ENCODE data around the gene ATXN7L1. TPM values are rescaled to one million over a fixed set of nuclear protein-coding genes. Genes with fewer than 3 reads are reported as not detected.

Gene ATXN7L1
- total RNA-seq, 3 donors from 2014 or later = 19.7 to 29.5 (median 26.0) TPM

- Histone ChIP-seq H3K36me3 (ENCODE audit: low read depth) (no peaks in the 10 kb centered on the region), H3K4me1 (ENCODE audit: low read depth) (no peaks in the 10 kb centered on the region), H3K4me3 (no peak overlapping the region), H3K9me3 (no peaks in the 10 kb centered on the region)
- DNase-seq = no peak
- no peak for TF ChIP-seq CTCF (IDR thresholded peaks at IDR 0.05)
- intact Hi-C loops (cut with DNase I, micrococcal nuclease) = no loop called here
- no peak for ATAC-seq
Measured at GRCh38 chr7:105748701-105749100, 127.7 kb downstream of the ATXN7L1 start.

- no peaks in the 10 kb centered on the region for H3K36me3 ChIP-seq (ENCODE audit: low read depth)
- no peaks in the 10 kb centered on the region for H3K4me1 ChIP-seq (ENCODE audit: low read depth)
- DNase-seq (no peak), ATAC-seq (peak; percentile 23)
- intact Hi-C loops (cut with DNase I, micrococcal nuclease) = no loop called here
- no peak overlapping the region for H3K4me3 ChIP-seq
- no peak for TF ChIP-seq CTCF (IDR thresholded peaks at IDR 0.05)
- H3K9me3 ChIP-seq = no peaks in the 10 kb centered on the region
Measured at GRCh38 chr7:105745681-105746330, 130.6 kb downstream of the ATXN7L1 start.

GRCh38 chr7:105744258-105744657, 132.1 kb downstream of the ATXN7L1 start:
- Histone ChIP-seq H3K4me1 (ENCODE audit: low read depth) (no peaks in the 10 kb centered on the region), H3K4me3 (no peak overlapping the region), H3K36me3 (ENCODE audit: low read depth) (no peaks in the 10 kb centered on the region), H3K9me3 (no peaks in the 10 kb centered on the region)
- TF ChIP-seq CTCF (IDR thresholded peaks at IDR 0.05) = no peak
- no peak for ATAC-seq
- intact Hi-C loops (cut with DNase I, micrococcal nuclease) = no loop called here
- no peak for DNase-seq

- Histone ChIP-seq H3K4me1 (ENCODE audit: low read depth) (no peaks in the 10 kb centered on the region), H3K4me3 (no peak overlapping the region), H3K9me3 (no peaks in the 10 kb centered on the region), H3K36me3 (ENCODE audit: low read depth) (no peaks in the 10 kb centered on the region)
- intact Hi-C loops (cut with DNase I, micrococcal nuclease) = no loop called here
- DNase-seq (no peak), ATAC-seq (no peak)
- no peak for TF ChIP-seq CTCF (IDR thresholded peaks at IDR 0.05)
Measured at GRCh38 chr7:105743351-105744090, 132.9 kb downstream of the ATXN7L1 start.

GRCh38 chr7:105742787-105743186, 133.6 kb downstream of the ATXN7L1 start:
- Histone ChIP-seq H3K36me3 (ENCODE audit: low read depth) (no peaks in the 10 kb centered on the region), H3K9me3 (no peaks in the 10 kb centered on the region), H3K4me3 (no peak overlapping the region), H3K4me1 (ENCODE audit: low read depth) (no peaks in the 10 kb centered on the region)
- no peak for TF ChIP-seq CTCF (IDR thresholded peaks at IDR 0.05)
- intact Hi-C loops (cut with DNase I, micrococcal nuclease) = no loop called here
- ATAC-seq (no peak), DNase-seq (no peak)

Measured in mucosa of descending colon (tissue), 3 donors.